Gastrocnemius medialis (tissue), 4 donors: Measurements from ENCODE around the gene WNT10A.

ENCODE experiments used
- CTCF ChIP-seq, 5 experiments: fragments of 450-650 bp in 3 of 5; fragments of 200-600 bp in 2 of 5; sonication (generic) in 2 of 5; IDR thresholded peaks in 4 of 5; conservative IDR thresholded peaks in 1 of 5; 1 replicate in 4 of 5; 2 replicates in 1 of 5; pipeline ENCODE4 v1.5.1; 2016 to 2019; ENCODE audit warnings: antibody characterized with exemption in 5 of 5, mild to moderate bottlenecking in 3 of 5, moderate library complexity in 3 of 5
- POLR2A ChIP-seq, 2 donors: fragments of 450-650 bp; IDR thresholded peaks; one replicate each; pipeline ENCODE4 v1.6.1; 2017; ENCODE audit warnings: antibody characterized with exemption in 2 of 2, mild to moderate bottlenecking in 2 of 2, moderate library complexity in 2 of 2

GRCh38 chr2:218832520-218832919 lies 48.1 kb upstream of the WNT10A start:
- TF ChIP-seq CTCF (IDR thresholded peaks at IDR 0.05 in 4 of 5, conservative IDR thresholded peaks at IDR 0.05 in 1 of 5) (no peak), POLR2A (IDR thresholded peaks at IDR 0.05) (no peak)
